COLO829 (cell line): ENCODE results near the gene TLL2.
A peak's percentile ranks its signal among the peaks of the same experiment; 100 is the strongest.

ENCODE experiments used
- DNase-seq: peaks from one replicate; pipeline ENCODE4 v3.0.0; 2012; ENCODE audit warnings: low spot score

TLL2 gene

DNA sequence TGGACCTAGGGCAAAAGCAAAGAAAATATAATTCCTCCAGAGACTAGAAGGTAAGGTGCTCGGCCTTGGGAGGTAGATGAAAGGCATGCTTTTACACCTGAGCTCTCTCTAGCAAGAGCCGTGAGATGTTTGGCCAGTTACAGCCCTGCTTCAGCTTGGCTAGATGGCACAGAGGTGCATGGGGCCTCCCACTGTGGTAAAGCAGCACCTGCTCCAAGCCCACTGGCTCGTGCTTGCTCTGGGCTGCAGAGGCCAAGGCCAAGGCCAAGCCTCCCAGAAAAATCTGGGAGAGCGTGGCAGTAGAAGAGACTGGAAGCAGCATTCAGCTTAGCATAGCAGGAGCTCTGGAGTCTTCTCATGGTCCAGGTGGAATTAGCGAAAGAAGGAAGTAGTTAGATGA, 123.9 kb downstream of the TLL2 start:
- no peak for DNase-seq

DNA sequence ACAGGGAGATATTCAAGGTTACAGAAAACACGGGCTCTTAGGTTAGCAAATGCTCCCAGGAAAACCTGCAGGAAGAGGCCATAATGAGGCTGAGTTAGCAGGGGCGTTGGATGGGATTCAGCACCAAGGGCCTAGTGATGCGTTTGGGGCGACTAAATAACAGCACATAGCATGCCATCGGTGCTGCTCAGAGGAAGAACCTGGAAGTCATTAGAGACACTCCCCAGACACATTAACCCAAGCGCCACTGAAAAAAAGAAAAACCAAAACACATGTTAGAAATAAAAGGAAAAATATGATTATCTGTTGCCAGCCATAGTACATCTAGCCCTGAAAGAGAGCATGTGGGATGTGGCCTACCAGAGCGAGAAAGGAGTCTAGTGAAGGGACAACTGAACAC, 126.1 kb downstream of the TLL2 start:
- DNase-seq: no peak

- no peak for DNase-seq
These were observed 126.6 kb downstream of the TLL2 start for GRCh38 chr10:96387161-96387560.

GRCh38 chr10:96384506-96384905, 129.2 kb downstream of the TLL2 start:
- DNase-seq: no peak

GRCh38 chr10:96380821-96381220, 132.9 kb downstream of the TLL2 start:
- DNase-seq: no peak

GRCh38 chr10:96379758-96380157, 134.0 kb downstream of the TLL2 start:
- no peak for DNase-seq

GRCh38 chr10:96378741-96379140, 135.0 kb downstream of the TLL2 start:
- no peak for DNase-seq

GRCh38 chr10:96377816-96378294, 135.9 kb downstream of the TLL2 start:
- DNase-seq: no peak

- DNase-seq: no peak
These were observed 137.2 kb downstream of the TLL2 start for GRCh38 chr10:96376483-96376882.

DNA sequence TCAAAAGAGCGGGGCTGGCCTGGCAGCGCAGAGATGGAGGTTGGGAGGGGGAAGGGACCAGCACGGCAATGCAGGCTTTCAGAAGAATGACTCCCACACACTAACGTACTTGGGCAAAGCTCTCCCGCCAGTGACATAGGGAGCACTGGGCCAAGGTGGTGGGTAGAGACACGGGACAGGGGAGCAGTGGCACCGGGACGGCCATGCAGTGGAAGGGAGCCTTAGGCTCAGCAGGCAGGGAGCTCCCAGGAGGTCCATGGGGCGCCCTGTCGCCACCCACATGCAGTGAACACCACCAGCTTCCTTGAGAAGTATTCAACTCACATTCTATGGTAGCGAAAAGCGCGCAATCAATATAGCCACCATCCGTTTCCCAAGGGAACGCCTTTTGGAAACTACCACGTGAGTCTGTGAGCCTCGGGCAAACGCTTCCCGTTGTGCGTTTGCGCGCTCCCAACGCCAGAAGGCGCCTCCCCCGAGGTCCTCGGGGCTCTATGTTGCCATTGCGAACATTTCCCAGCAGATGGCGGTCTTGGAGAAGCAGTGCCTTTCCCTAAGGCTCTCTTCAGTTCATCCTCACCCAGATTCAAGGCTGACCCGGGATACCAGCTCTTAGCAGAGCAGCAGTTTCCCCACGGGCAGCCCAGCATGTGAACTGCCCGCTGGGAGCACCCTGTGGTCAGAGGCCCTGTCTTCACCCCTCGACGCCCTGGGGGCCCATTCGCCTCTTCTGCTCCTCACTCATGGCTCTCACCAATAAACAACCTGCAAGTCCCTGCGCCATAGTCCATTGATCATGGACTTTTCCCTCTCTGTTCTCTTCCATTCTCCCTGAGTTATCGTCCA, 138.5 kb downstream of the TLL2 start:
- DNase-seq: peak; percentile 91

- DNase-seq: no peak
These were observed 139.1 kb downstream of the TLL2 start for GRCh38 chr10:96374639-96374984.

DNA sequence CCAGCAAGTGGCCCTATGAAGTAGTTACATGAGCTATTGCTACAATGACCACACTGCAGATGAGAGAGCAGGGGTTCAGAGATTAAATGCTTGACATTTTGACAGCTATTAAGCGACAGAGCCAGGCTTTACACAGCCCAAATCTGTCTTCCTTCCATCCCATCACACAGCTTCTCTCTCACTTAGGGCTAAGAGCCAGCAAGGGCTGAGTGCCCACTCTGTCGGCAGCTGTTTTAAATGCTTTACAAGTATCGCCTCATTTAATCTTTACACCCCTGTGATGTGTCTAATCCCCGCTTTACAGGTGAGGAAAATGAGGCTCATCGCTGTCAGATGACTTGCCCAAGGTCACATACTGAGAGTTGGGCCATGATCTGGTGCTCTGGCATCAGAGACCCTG, 139.7 kb downstream of the TLL2 start:
- no peak for DNase-seq

DNA sequence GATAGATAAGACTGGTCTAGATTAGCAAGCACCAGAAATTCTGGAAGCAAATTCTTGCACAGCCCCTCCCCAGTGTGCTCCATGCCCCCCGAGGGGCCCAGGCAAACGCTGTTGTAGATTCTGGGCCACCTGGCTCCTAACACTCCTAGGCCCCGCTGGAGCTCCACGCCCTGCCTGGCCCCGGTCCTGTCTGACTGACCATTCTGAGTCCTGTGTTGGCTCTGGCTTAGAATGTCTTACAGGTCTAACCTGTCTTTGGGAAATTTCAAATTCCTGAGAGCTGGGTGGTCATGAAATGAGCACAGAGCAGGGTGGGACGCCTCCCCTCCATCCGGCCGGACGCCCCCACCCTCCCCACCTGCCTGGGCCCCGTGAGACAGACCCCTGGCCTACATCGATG, 142.4 kb downstream of the TLL2 start:
- DNase-seq: no peak

- peak; percentile 63 for DNase-seq
These were observed 143.1 kb downstream of the TLL2 start for GRCh38 chr10:96370584-96371157.

- no peak for DNase-seq
These were observed 143.7 kb downstream of the TLL2 start for GRCh38 chr10:96369890-96370583.

GRCh38 chr10:96368971-96369370, 144.8 kb downstream of the TLL2 start:
- DNase-seq: no peak

DNA sequence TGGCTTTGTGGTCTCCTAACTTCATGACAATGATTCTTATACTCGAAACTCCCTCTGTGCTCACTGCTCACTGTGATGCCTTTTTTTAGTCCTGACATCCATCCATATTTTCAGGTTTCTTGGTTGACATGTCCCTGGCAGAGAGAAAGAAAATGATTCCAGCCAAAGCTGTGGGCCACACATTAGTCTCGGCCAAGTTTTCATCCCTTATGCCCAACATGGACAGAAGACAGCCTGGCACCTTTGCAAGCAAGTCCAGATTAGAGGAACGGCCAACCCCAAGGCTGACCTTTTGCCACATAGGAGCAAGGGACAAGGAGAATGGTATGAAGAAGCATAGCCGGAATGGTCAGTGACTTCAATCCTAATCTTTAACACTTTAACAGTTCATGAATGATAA, 146.3 kb downstream of the TLL2 start:
- no peak for DNase-seq

DNA sequence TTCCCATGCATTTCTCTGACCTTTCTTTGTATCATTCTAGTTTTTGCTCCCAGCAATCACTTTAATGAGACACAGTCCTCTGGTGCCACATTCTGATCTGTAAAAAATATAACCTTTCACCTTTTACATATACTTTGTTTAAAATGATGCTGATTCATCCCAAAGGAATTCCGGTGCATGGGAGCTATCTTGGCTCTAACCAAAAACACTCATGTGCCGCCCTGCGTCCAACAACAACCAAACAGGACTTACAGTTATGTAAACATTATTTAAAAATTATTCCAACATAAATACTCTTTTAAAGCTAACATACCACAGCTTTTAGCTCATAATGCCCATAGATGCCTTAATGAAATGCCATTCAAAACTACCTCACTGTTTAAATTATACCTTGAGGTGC, 147.2 kb downstream of the TLL2 start:
- DNase-seq: no peak

DNA sequence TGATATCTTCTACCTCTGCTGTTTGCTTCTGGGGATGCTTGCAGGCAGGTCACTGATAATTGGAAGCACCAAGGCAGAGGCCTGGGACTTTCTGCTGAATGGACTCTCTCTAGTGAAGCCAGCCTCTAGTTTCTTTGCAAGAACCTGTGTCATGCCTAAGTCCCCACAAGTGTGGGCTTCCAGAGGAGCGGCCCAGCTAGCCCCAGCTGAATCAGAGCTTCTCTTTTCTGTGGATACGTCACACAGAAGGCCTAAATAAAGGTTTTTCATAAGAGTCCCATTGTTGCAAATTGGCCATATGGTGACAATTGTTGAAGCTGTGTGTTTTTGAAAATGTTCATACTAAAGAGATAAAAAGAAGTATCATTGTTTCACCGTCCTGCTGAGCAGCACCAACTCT, 148.2 kb downstream of the TLL2 start:
- no peak for DNase-seq

GRCh38 chr10:96360766-96361165, 153.0 kb downstream of the TLL2 start:
- no peak for DNase-seq

DNA sequence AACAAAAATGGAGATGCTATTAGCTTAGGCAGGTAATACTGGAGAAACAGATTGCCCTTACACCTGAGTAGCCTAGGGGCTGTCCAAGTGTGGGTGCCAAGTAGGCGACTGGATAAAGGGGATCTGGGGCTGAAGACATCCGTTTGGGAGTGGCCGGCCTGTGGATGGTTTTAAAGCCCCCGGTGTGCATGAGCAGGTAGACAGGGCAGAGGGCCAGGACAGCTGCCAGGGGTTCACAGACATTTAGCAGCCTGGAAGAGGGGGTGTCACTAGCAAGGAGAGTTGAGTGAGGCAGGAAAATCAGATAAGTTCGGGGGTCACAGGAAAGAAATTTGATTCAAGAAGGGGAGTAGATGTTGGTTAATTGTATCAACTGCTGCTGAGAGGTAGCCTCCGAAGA, 153.4 kb downstream of the TLL2 start:
- DNase-seq: no peak

- no peak for DNase-seq
These were observed 154.1 kb downstream of the TLL2 start for GRCh38 chr10:96359616-96360015.

DNA sequence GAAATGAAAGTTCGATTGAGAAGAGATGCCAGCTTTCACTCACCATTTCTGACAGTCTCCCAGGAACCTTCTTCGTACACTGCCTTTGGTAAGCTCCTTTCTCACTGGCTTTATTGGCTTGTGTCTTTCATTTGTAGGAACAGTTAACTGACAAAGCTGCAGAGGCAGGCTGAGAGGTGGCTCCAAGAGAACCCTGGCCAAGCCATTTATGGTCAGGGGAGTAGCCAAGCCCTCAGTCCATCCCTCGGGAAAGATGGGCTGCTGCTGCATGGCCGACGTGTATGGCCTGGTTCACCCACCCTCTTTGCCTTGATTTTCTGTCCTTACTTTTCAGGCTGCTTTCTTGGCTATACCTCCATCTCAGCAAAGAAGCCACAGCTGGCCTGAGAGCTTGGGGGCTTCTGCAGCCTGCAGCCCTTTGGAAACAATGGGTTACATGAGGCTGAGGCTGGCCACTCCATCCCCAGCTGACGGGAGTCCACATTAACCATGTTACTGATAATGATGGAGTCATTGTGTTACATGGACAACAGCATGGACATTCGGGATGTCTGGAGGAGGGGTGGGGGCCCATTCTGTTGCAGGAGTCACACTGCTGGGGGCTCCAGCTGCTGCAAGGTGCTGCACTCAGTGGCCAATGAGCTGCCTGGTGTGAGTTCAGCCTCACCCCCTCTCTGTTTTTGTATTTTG, 154.7 kb downstream of the TLL2 start, which contains the start of gene OPALIN:
TSS of gene OPALIN (minus strand) at position 152 of the 690 bp plus-strand sequence. CDS start at position 46, 106 bp downstream.
- no peak for DNase-seq
